Head of caudate nucleus (tissue), 42 donors: ENCODE measurements around the gene HENMT1.
"Not testable (repeated sequence)": the region's sequence is repeated elsewhere in the genome, so short reads cannot be mapped to it uniquely, and the experiment has no call there.

Experiments
- DNase-seq, 42 donors: peaks; one replicate each; pipeline versions ENCODE4 v3.0.0 to v3.0.0-alpha.2; 2020 to 2021; ENCODE audit warnings: mixed read lengths in 7 of 42
- intact Hi-C: fragments of 100-400 bp; cut with DNase I; formaldehyde crosslinking; loops from one replicate; pipeline ENCODE4 v1.15.0; 2022

The HENMT1 gene

DNA sequence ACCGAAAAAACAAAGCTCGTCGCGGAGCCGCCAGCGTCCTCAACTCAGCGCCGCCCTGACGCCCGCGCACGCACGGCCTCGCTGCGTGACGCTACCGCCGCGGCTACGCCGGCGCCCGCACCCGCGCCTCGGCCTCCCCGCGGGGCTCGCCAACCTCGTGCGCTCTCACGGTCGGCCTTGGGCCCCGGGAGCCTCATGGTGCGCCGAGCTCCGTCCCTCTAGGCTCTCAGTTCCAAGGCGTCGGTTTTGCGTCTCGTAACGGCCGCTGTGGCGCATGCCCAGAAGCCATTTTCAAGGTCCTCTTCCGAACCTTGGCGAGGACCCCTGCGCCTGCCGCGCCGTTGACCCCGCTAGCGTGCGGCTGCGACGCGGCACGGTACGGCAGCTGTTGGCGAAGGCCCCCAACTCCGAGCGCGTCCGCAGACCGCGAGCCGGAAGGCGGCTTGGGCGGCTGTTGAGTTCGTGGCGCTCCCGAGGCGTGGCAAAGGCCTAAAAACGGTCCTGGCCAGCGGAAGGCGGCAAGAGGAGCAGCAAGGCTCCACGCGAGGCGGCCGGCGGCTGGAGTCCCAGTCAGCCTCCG is at the start of gene HENMT1:
TSS of gene HENMT1 (minus strand) at position 64 of the 580 bp plus-strand sequence. CDS start 1,209 bp downstream, outside the sequence.
- intact Hi-C loops, result loop anchor here (2.0 kb wide), 1 partner anchor 32 kb away; the partner anchor contains the start of gene PRPF38B
- DNase-seq, result peak; percentile 20 to 82 (median 68)

DNA sequence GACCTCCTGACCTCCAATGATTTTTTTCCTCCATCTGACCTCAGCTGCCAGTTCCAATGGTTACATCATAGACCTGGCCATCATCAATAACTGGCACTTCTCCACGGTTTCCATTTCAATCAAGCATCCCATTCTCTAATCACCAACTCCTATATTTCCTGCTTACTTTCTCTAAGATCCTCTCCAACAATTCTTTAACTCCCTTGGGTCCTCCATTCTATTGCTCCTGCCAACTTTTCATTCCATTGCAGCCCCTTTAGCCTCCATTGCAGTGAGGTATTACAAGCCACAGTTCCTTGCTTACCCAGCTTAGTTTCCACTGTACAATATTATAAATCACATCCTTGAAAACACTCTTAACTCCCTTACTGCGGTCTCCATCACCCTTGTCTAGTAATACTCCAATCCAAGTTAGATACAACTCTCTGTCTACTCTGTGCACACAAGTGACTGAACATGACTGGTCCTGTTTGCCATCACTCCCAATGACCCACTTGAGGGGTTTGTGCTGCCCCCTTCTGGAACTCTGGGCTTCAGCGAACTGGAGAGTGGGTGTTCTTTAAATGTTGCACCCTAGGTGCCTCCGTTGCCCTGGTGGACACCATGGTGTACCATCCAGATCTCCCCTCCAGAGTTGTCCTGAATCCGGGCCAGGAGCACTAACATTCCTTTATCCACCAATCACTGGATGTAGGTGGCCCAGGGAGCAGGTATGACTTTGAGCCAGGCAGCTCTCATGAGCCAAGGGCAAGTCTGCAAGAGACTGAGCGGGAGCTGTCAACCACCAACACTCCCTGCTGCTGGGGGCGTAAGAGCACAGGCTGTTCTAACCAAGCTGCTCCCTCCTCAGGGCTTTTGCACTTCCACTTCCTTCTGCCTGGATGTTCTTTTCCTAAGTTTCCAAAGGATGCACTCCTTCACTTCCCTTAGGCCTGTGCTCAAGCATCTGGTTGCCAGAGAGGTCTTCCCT is 48.1 kb upstream of the HENMT1 start:
- peak in 5 of 42 donors; percentile 8 to 54 (median 25) for DNase-seq
- intact Hi-C loops, result no loop called here

GRCh38 chr1:108706643-108707042 is 45.8 kb upstream of the HENMT1 start:
- no peak for DNase-seq
- intact Hi-C loops, result no loop called here

- intact Hi-C loops, result no loop called here
- no peak for DNase-seq
Observed at GRCh38 chr1:108704496-108704895, 43.6 kb upstream of the HENMT1 start.

DNA sequence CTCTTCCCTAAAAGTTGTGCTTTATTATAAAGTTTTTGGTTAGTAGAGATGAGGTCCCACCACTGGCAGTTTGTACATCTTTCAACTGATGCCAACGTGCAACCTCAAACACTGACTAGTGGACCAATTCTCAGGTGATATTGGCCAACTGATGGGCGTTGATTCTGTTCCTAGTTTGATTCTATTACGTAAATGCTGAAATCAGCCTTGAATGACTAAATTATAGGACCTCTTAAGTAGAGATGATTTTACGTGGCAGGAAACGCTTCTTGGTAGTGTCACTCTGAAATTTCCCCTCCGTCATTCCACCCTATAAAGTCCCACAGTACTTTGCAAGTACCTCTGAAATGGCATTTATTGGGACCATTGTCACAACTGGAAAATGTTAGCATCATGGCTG is 43.0 kb upstream of the HENMT1 start:
- DNase-seq, result no peak
- intact Hi-C loops, result no loop called here

- intact Hi-C loops, DNase-seq: not testable (repeated sequence)
Observed at GRCh38 chr1:108702109-108702508, 41.2 kb upstream of the HENMT1 start.

DNA sequence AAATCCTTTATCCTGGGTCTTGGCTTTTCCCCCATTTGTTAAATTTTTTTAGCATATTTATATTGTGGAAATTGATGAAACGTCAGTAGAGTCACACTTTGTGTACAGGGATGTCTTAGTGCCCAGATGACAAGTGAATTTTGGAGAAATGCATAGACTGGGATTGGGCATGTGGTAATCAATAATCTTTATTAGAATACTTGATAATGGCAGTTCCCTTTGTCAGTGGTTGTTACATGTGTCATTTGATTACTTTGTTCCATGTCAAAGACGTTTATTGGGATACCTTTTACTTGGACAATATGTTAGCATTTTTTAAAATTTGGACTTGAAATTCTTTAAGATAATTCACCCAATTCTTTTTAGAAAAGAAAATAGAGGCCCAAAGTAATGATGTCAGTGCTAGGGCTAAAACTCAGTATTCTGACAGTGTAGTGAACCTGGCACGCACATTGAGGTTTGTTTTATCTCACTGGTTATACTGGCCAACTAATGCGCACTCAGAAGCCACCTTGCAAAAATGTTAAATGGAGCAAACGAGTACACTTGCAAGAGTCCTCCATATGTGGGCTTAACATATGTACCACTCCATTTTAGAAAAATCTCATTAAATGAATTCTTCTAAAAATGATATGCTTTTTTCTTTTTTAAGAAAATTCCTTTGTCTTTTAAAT is 40.4 kb upstream of the HENMT1 start:
- intact Hi-C loops, result no loop called here
- DNase-seq, result no peak

GRCh38 chr1:108699375-108700332 is 38.8 kb upstream of the HENMT1 start:
- intact Hi-C loops, result loop anchor here (10.0 kb wide), 1 partner anchor 195 kb away; no protein-coding TSS in a partner anchor
- DNase-seq, result no peak

GRCh38 chr1:108695535-108695934 is 34.6 kb upstream of the HENMT1 start:
- intact Hi-C loops, result loop anchor here (10.0 kb wide), 1 partner anchor 199 kb away; no protein-coding TSS in a partner anchor
- DNase-seq, result no peak

GRCh38 chr1:108692724-108693655 is 32.1 kb upstream of the HENMT1 start:
- intact Hi-C loops, result loop anchor here (2.0 to 10.0 kb wide), 3 partner anchors 32 to 202 kb away; partner anchors contain the start of genes HENMT1 and STXBP3
- peak in 23 of 42 donors; percentile 12 to 70 (median 55) for DNase-seq

DNA sequence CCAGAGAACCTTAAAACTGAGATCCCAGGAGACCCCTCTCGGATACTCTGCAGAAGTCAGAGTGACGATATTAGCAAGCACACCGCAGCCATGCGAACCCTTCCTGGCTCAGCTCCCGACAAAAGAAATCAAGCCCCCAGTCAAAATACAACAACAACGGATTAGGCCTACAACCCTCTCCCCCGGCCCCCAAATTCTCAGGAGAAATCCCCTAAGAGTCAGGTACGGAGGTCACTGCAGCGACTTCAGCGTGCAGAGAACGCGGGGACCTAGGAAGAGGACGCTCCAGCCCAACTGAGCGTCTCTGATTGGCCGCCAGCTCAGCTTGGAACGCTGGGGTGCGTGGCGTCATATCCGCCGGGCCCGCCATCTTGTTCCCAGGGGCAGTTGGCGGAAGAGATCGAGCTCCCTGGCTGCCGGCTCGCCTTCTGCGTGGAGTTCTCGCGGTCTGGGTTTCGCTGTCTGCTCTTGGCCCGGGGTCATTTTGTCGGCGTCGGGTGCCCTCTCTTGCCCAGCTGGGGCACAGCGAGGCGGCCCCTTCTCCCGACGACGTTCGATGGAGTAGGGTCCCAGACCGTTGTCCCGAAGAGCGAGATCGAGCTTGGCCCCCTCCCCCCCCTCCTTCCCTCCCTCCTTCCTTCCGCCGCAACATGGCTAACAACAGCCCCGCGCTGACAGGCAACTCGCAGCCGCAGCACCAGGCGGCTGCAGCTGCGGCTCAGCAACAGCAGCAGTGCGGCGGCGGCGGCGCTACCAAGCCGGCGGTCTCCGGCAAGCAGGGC is 31.2 kb upstream of the HENMT1 start, which contains the start of gene PRPF38B:
TSS of gene PRPF38B (plus strand) at position 369 of the 782 bp plus-strand sequence. CDS start at position 651, 282 bp downstream.
- peak; percentile 92 to 99 (median 97) for DNase-seq
- intact Hi-C loops, result loop anchor here (2.0 to 10.0 kb wide), 3 partner anchors 31 to 203 kb away; partner anchors contain the start of genes HENMT1 and STXBP3

DNA sequence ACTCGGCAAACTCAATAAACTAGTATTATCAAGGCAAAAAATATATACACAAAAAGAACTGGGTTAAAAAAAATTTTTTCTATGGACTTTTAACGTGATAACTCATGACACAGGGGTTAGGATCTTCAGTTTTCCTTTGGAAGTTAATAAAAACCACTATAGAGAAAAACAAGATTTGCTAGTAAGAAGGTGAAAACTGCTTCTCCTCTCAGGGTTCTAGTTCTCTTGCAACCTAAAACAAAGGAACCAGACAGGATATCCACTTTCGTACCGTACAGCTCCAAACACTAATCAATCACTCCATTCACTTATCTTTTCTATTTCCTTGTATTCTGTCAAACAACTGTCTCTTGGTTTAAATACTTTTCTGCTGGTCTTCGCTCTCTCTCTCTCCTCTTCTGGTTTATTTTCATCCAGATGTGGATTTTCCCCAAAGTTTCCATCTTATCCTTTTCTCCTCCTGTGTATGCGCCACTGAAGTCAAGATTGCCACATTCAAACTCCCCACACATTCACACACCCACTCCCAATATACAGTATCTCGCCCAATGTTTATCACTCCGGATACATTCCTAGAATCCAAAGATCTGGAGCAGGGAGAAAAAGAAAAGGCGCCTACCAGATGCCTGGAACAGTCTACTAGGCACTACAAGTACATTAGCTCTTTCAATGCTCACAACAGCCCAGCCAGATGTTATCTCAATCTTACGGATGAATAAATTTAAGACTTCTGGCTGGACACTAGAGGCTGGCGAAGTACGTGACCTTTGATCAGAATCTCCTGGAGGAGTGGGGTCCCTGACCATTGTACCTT is 30.4 kb upstream of the HENMT1 start:
- intact Hi-C loops, result loop anchor here (10.0 kb wide), 1 partner anchor 203 kb away; no protein-coding TSS in a partner anchor
- no peak for DNase-seq

DNA sequence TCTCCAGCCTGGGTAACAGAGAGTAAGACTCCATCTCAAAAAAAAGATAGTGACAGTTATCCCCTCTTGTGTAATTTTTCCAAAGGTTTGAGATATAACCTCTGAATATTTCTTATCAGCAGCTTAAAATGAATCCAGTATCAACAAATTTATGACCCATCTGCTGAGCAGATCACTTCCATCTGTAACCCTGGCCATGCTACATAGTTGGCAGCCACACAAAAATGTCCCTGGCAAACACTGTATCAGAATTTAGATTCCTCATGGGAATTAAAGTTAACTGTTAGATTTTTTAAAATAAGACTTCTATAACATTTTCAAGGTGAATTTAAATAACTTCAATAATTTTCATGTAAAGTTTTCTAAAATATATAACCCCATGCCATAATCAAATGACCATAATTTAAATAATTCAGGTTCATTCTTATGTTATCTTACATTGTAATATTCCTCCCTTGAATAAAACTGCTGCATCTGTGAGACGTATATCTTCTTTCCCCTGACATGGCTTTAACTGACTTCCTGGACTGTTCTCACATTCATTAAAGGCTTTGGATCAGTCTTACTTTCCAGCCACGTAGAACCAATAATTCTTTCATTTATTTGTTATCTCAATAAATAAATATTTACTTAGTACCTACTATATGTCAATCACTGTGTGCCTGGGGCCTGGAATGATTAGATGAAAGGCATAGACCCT is 25.9 kb upstream of the HENMT1 start:
- intact Hi-C loops, result no loop called here
- no peak for DNase-seq

GRCh38 chr1:108685529-108685928 is 24.6 kb upstream of the HENMT1 start:
- intact Hi-C loops, result no loop called here
- DNase-seq, result no peak

- DNase-seq, intact Hi-C loops: not testable (repeated sequence)
Observed at GRCh38 chr1:108681701-108682100, 20.8 kb upstream of the HENMT1 start.
